Measurements from ENCODE around the gene VAC14.

- TF ChIP-seq CTCF (IDR thresholded peaks at IDR 0.05) (no peak), POLR2A (IDR thresholded peaks at IDR 0.05) (no peak)
Observed at GRCh38 chr16:70779361-70779760, 21.6 kb downstream of the VAC14 start.

Measured in lower leg skin (tissue), 3 donors.